Thyroid gland (tissue), 4 donors: Measurements from ENCODE around the gene RAD51C.

ENCODE experiments used
- POLR2A ChIP-seq, 2 donors: fragments of 450-650 bp; IDR thresholded peaks; one replicate each; pipeline ENCODE4 v1.6.1; 2017; ENCODE audit warnings: antibody characterized with exemption in 2 of 2, mild to moderate bottlenecking in 2 of 2, moderate library complexity in 1 of 2
- TF ChIP-seq, protein P1 (sequence below), 6 experiments: fragments of 200-600 bp in 3 of 6; fragments of 450-650 bp in 3 of 6; sonication (generic) in 3 of 6; IDR thresholded peaks; one replicate each; pipeline ENCODE4 v1.5.1; 2016 to 2019; ENCODE audit warnings: antibody characterized with exemption in 6 of 6, mild to moderate bottlenecking in 2 of 6, inconsistent platforms in 1 of 6, moderate library complexity in 1 of 6

DNA sequence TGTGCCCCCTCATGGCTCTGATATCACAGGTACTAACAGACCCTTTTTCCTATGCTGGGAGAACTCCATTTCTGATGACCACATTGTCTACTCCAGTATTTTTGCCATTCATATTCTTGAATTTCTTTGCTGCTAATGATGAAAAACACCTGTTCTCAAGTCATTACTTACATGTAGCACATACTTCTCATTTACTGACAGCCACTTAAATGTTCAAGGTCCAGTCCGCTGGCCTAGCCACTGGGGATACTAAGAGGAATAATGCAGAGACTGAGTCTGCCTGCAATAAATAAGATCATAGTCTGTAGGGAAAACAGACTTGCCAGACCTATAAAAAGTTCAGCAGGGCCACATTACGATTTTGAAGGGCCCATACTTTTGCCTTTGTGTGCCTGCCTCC lies 28.1 kb upstream of the RAD51C start:
- TF ChIP-seq, protein P1, sequence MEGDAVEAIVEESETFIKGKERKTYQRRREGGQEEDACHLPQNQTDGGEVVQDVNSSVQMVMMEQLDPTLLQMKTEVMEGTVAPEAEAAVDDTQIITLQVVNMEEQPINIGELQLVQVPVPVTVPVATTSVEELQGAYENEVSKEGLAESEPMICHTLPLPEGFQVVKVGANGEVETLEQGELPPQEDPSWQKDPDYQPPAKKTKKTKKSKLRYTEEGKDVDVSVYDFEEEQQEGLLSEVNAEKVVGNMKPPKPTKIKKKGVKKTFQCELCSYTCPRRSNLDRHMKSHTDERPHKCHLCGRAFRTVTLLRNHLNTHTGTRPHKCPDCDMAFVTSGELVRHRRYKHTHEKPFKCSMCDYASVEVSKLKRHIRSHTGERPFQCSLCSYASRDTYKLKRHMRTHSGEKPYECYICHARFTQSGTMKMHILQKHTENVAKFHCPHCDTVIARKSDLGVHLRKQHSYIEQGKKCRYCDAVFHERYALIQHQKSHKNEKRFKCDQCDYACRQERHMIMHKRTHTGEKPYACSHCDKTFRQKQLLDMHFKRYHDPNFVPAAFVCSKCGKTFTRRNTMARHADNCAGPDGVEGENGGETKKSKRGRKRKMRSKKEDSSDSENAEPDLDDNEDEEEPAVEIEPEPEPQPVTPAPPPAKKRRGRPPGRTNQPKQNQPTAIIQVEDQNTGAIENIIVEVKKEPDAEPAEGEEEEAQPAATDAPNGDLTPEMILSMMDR (IDR thresholded peaks at IDR 0.05) = no peak
- TF ChIP-seq POLR2A (IDR thresholded peaks at IDR 0.05) = no peak
